ENCODE results near the gene NPW.

Gene NPW

DNA sequence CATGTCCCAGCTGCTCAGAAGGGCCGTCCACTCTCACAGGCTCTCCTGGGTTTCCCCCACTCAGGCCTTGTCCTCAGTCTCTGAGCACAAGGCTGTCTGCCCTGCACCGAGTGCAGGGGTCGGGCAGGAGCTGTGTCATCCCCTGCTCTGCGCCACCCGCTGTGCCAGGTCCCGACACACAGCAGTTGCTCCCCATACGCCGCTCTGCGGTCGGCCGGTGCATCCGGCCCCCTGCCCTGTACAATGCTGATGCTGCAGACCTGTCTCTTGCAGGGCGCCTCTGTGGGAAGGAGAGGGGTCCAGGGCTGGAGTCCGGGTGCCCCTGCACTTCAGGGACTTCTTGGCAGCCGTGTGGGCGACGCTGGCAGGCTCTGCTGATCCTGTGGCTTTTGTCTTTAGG, 34.3 kb downstream of the NPW start:
- DNase-seq (ENCODE audit: low spot score), result no peak

DNA sequence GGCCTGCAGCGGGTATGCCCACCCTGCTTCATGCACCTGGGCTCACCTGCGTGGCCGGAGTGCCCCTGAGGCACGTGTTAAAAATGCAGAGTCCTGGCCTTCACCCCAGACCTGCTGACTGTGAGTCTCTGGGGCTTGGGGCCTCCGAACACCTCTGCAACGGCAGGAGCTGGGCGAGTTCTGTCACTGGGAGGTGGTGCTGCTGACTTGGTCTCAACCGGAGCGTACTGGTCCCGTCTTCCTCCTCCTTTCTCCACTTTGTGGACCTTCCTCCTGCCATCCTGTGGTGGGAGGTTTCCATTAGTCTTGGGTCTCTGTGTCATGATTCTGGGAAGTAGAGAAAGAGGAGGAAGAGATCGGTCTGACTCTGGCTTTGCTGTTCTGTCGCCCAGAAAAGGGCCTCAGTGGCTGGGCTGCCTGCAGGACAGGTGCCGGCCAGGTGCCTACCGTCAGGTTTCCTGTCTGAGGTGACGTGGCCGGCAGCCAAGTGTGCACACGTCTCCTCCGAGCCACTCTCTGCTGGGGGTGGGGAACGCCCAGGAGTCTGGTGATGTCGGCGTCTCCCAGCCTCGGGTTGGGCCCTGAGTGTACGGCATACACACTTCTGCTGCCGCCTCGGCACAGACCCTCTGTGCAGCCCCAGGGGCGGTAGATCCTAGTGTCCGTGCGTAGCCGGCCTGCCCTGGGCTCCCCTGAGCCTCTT, 35.1 kb downstream of the NPW start:
- no peak for DNase-seq (ENCODE audit: low spot score)

DNA sequence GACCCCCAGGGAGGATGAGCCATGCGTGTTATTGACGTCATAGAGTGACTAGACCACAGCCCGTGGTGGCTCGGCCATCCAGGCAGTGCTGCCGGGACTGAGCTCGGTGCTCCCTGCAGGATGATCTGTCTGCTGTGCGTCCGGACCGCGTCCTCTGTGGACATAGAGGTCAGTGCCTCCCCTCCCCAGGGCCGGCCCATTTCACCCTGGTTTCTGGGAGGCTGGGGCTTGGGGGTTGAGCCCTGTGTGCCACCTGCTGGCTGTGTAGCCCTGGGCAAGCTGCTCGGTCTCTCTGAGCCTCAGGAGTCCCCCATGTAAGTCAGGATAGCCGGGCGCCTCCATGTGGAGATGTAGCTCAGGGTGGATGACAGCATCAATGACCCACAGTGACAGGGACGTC, 36.5 kb downstream of the NPW start:
- DNase-seq (ENCODE audit: low spot score), result no peak

DNA sequence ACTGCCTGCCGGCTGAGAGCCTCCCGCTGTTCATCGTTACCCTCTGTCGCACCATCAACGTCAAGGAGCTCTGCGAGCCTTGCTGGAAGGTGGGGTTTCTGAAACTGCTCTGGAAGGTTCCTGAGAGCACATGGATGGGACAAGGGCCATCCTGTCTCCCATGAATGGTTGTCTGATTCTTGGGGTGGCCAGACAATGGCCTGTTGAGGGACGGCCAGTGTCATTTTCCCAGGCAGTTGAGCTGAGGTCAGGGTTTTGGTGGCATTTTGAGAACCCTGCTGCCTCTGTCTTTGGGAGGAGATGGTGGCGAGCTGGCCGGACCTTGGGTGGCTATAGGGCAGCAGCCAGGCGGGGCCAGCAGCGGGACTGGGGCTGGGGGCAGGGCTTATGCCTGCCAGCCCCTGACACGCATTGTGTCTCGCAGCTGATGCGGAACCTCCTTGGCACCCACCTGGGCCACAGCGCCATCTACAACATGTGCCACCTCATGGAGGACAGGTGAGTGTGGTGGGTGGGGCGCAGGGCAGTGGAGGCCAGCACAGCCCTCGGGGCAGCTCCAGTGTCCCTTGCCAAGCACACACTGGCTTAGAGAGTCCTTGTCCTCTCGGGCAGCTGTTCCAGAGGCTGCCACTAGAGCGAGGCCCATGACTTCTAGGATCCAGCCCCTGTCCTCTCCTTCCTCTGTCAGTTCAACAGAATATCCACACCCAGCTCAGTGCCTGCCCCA, 37.3 kb downstream of the NPW start:
- DNase-seq (ENCODE audit: low spot score), result no peak

DNA sequence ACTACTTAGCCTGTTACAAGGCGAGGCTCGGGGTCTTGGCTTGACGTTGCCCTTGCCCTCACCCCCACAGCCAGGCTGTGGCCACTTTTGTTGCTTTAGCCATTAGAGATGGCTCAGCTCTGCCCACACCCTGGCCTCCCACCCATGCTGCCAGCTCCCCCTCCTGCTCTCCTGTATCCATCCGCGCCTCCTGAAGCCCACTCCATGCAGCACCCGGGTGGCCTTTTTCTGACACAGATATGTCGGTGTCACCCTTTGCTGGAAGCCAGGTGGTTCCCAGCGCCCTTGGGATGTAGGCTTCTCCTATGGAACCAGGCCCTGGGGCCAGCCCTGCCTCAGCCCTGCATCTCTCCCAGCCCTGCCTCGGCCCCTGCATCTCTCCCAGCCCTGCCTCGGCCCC, 37.9 kb downstream of the NPW start:
- DNase-seq (ENCODE audit: low spot score), result no peak

DNA sequence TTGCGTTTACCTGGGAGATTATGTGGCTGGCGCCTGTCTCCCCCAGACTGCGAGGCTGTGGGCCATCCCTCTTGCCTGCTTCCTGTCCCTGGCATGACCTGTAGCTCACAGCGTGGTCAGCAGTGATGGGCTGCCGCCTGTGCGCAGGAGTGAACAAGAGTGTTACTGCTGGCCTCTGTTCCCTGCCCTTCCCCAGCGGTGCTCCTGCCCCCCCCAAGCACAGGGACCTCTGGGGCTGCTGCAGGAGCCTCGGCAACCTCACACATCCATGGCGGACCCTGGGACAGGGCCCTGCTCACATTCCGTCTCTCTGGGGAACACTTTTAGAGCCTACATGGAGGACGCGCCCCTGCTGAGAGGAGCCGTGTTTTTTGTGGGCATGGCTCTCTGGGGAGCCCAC, 38.8 kb downstream of the NPW start:
- no peak for DNase-seq (ENCODE audit: low spot score)

DNA sequence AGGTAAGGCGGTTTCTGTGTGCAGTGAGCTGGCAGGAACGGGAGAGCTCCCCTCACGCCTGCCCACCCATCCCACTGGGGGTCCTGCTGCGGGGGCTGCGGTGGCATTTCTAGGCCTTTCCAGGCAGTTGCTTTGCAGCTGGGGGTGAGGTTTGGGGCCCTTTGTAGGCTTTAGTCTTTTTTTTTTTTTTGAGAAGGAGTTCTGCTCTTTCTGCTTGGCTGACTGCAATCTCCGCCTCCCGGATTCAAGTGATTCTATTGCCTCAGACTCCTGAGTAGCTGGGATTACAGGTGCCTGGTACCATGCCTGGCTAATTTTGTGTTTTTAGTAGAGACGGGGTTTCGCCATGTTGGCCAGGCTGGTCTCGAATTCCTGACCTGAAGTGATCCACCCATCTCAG, 39.3 kb downstream of the NPW start:
- no peak for DNase-seq (ENCODE audit: low spot score)

DNA sequence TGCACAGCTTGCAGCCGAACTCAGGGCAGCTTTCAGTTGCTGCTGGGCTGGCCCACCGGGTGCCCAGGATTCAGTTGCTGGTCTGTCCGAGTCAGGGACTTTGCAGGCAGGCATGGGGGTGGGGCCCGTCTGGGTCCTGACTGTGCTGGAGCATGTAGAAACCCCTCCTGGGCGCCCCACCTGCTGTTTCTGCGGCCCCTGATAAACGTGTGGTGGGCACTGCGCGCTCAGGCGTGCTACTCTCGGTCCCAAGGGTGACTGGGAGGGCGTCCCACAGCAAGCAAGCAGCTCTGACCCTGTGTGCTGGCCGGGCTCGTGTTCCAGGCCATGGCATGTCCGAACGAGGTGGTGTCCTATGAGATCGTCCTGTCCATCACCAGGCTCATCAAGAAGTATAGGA, 40.8 kb downstream of the NPW start:
- no peak for DNase-seq (ENCODE audit: low spot score)

DNA sequence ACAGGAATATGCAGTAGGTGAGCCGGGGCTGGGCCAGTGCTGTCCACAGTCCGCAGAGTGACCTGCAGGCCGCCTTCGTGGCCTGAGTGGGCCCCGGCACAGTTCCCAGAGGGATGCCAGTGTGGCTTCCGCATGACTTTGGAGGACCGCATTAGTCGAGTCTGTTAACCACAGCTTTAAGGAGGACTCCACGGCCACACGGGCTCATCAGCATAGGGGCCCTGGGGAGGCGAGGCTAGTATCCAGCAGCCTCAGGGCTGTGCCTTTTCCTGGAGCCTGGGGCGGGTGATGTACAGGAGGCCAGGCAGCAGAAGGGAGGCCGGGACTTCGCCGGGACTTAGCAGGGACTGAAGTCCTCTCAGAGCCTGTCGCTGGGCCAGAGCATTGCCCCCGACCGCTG, 41.4 kb downstream of the NPW start:
- no peak for DNase-seq (ENCODE audit: low spot score)

DNA sequence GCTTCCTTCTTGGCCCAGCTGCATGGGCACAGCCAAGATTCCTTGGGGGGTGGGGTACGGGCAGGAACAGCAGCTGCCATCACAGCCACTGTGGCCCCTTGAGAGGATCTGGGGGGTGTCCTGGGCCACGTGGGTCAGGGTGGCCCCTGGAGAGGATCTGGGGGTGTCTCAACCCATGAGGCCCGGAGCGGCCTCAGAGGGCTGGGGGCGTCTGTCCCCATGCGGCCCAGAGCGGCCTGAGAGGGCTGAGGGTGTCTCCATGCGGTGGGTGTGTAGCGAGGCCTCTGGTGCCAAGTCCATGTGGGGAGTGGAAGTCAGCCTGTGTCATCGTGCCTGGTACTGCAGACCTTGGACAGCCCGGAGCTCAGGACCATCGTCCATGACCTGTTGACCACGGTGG, 41.9 kb downstream of the NPW start:
- no peak for DNase-seq (ENCODE audit: low spot score)

DNA sequence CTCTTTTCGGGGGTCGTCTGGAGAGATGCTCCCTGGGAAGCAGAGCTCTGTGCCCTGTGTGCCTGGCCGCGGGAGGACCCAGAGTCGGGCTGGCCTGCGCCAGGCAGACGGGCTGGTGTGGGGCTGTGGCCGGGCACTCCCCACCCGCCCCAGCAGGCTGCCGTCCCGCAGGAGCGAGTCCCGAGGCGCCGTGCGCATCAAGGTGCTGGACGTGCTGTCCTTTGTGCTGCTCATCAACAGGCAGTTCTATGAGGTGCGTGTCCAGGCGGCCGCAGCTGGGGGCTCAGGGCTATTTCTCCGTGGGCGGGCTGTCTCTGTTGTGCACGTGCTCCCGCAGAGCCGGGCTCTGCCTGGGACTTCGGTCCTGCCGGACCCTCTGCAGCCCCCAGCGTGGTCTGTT, 43.2 kb downstream of the NPW start:
- DNase-seq (ENCODE audit: low spot score), result no peak

DNA sequence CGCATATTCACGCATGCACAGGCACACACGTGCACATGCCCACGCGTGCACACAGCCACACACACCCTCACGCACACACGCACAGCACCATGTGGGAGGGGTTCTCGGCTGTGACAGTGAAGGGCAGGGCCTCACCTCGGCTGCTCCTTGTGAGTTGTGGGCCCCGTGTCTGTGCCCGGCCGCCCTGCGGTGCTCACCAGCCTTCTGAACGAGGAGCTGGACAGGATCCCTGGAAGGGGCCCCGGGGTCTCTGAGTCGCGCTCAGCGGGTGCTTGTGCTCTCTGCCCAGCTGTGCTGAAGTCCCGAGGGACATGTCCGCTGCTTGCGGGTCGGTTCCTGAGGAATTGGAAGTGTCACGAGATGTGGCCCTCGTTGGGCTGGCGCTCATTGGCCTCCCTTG, 44.3 kb downstream of the NPW start:
- DNase-seq (ENCODE audit: low spot score), result no peak

DNA sequence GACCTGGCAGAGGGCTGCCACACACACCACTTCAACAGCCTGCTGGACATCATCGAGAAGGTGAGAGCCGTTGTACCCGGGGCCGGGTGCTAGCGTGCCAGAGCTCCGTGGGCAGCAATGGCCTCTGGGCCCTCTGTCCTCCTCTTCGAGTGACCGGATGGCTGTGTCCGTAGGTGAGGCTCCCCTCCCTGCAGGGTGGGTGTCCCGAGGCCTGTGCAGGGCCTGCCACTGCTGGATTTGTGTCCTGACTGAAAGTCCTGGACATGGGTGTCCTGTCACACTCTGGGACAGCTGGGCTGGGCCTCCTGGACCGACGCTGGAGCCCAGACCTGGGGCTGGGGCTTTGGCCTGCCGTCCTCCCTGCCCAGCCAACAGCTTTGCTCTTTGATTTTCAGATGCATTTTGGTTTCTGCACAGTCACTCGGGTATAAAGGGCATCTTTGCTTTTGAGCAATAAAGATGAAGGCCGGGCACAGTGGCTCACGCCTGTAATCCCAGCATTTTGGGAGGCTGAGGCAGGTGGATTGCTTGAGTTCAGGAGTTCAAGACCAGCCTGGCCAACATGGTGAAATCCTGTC, 44.9 kb downstream of the NPW start:
- no peak for DNase-seq (ENCODE audit: low spot score)

DNA sequence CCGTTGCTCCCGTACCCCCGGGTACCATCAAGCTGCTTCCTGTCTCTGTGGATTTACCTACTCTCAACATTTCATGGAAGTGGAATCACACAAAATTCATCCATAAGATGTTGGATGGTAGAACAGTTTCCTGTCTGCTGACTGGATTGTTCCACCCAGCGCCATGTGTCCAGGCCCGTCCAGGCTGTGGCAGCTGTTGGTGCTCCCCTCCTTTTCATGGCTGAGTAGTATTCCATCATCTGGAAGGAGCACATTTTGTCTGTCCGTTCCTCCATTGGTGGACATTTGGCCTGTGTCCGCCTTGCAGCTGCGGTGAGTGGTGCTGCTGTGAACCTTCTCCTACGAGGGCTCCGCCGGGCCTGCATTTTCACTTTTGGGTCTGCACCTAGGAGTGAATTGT, 46.6 kb downstream of the NPW start:
- DNase-seq (ENCODE audit: low spot score), result no peak
